ENCODE results near the gene TYSND1.

- no peak for TF ChIP-seq POLR2A (IDR thresholded peaks at IDR 0.05; ENCODE audit: borderline replicate concordance, extremely low read depth, insufficient read depth, insufficient read length)
- no peak for TF ChIP-seq EZH2 (IDR thresholded peaks at IDR 0.05)
- TF ChIP-seq CEBPB (IDR thresholded peaks at IDR 0.05; ENCODE audit: low read depth) = no peak
- TF ChIP-seq SP1 (IDR thresholded peaks at IDR 0.05; ENCODE audit: low read depth) = no peak
- TF ChIP-seq, protein P1, sequence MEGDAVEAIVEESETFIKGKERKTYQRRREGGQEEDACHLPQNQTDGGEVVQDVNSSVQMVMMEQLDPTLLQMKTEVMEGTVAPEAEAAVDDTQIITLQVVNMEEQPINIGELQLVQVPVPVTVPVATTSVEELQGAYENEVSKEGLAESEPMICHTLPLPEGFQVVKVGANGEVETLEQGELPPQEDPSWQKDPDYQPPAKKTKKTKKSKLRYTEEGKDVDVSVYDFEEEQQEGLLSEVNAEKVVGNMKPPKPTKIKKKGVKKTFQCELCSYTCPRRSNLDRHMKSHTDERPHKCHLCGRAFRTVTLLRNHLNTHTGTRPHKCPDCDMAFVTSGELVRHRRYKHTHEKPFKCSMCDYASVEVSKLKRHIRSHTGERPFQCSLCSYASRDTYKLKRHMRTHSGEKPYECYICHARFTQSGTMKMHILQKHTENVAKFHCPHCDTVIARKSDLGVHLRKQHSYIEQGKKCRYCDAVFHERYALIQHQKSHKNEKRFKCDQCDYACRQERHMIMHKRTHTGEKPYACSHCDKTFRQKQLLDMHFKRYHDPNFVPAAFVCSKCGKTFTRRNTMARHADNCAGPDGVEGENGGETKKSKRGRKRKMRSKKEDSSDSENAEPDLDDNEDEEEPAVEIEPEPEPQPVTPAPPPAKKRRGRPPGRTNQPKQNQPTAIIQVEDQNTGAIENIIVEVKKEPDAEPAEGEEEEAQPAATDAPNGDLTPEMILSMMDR (IDR thresholded peaks at IDR 0.05 in 2 of 3, conservative IDR thresholded peaks at IDR 0.05 in 1 of 3; ENCODE audit: borderline replicate concordance in 1 of 3, insufficient read depth in 1 of 3, low read depth in 2 of 3, low read length in 2 of 3) = no peak
- TF ChIP-seq RAD21 (IDR thresholded peaks at IDR 0.05; ENCODE audit: low read depth) = no peak
- TF ChIP-seq, protein P2, sequence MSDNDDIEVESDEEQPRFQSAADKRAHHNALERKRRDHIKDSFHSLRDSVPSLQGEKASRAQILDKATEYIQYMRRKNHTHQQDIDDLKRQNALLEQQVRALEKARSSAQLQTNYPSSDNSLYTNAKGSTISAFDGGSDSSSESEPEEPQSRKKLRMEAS (IDR thresholded peaks at IDR 0.05) = no peak
- no peak for TF ChIP-seq EGR1 (IDR thresholded peaks at IDR 0.05; ENCODE audit: low read depth)
These were observed 3.9 kb downstream of the TYSND1 start for GRCh38 chr10:70142555-70142954.

Data from HCT116 (cell line).